ENCODE results near the gene PSMD5.
A peak's percentile ranks its signal among the peaks of the same experiment; 100 is the strongest.

The PSMD5 gene

GRCh38 chr9:120886490-120886967 is 43.8 kb upstream of the PSMD5 start:
- Histone ChIP-seq H3K4me3 (ENCODE audit: low read length, poor library complexity, severe bottlenecking) (no peak overlapping the region), H2AFZ (ENCODE audit: low read length) (no peak overlapping the region), H3F3A (ENCODE audit: low read depth) (no peaks in the 10 kb centered on the region), H3K9me3 (ENCODE audit: insufficient read depth, low read depth, low read length) (no peaks in the 10 kb centered on the region), H3K9me2 (replicated peaks; ENCODE audit: low read depth, low read length) (no peaks in the 10 kb centered on the region), H3K9ac (ENCODE audit: low read depth, low read length, poor library complexity, severe bottlenecking) (peak overlapping the region; percentile 48), H3K27me3 (ENCODE audit: insufficient read depth, low read length, poor library complexity, severe bottlenecking) (no peaks in the 10 kb centered on the region), H3K79me2 (ENCODE audit: insufficient read depth, low read length) (no peaks in the 10 kb centered on the region), H4K20me1 (ENCODE audit: insufficient read depth, low read length, poor library complexity, severe bottlenecking) (no peaks in the 10 kb centered on the region), H3K4me1 (ENCODE audit: insufficient read depth, low read length, poor library complexity, severe bottlenecking) (peaks cover 57% of the 10 kb centered on the region), H3K36me3 (ENCODE audit: insufficient read depth, low read length) (no peaks in the 10 kb centered on the region), H3K4me2 (ENCODE audit: low read depth, low read length, poor library complexity, severe bottlenecking) (peak overlapping the region; percentile 4)
- no peak for TF ChIP-seq EZH2phosphoT487 (IDR thresholded peaks at IDR 0.05; ENCODE audit: borderline replicate concordance)
- no peak for TF ChIP-seq CTCF (conservative IDR thresholded peaks at IDR 0.05; ENCODE audit: low read length)

- Histone ChIP-seq H3K9me2 (replicated peaks; ENCODE audit: low read depth, low read length) (no peaks in the 10 kb centered on the region), H3F3A (ENCODE audit: low read depth) (no peaks in the 10 kb centered on the region), H3K79me2 (ENCODE audit: insufficient read depth, low read length) (no peaks in the 10 kb centered on the region), H3K36me3 (ENCODE audit: insufficient read depth, low read length) (no peaks in the 10 kb centered on the region), H3K9me3 (ENCODE audit: insufficient read depth, low read depth, low read length) (no peaks in the 10 kb centered on the region), H2AFZ (ENCODE audit: low read length) (no peak overlapping the region), H3K4me2 (ENCODE audit: low read depth, low read length, poor library complexity, severe bottlenecking) (peak overlapping the region; percentile 4), H3K9ac (ENCODE audit: low read depth, low read length, poor library complexity, severe bottlenecking) (peak overlapping the region; percentile 48), H3K27me3 (ENCODE audit: insufficient read depth, low read length, poor library complexity, severe bottlenecking) (no peaks in the 10 kb centered on the region), H3K4me3 (ENCODE audit: low read length, poor library complexity, severe bottlenecking) (no peak overlapping the region), H4K20me1 (ENCODE audit: insufficient read depth, low read length, poor library complexity, severe bottlenecking) (no peaks in the 10 kb centered on the region), H3K4me1 (ENCODE audit: insufficient read depth, low read length, poor library complexity, severe bottlenecking) (peaks cover 54% of the 10 kb centered on the region)
- TF ChIP-seq EZH2phosphoT487 (IDR thresholded peaks at IDR 0.05; ENCODE audit: borderline replicate concordance) (no peak), CTCF (conservative IDR thresholded peaks at IDR 0.05; ENCODE audit: low read length) (no peak)
Measured at GRCh38 chr9:120885958-120886357, 43.2 kb upstream of the PSMD5 start.

- Histone ChIP-seq H3K27me3 (ENCODE audit: insufficient read depth, low read length, poor library complexity, severe bottlenecking) (no peaks in the 10 kb centered on the region), H3K9me2 (replicated peaks; ENCODE audit: low read depth, low read length) (no peaks in the 10 kb centered on the region), H3K4me1 (ENCODE audit: insufficient read depth, low read length, poor library complexity, severe bottlenecking) (peaks cover 49% of the 10 kb centered on the region), H2AFZ (ENCODE audit: low read length) (no peak overlapping the region), H3K9ac (ENCODE audit: low read depth, low read length, poor library complexity, severe bottlenecking) (peak overlapping the region; percentile 48), H3F3A (ENCODE audit: low read depth) (no peaks in the 10 kb centered on the region), H3K4me2 (ENCODE audit: low read depth, low read length, poor library complexity, severe bottlenecking) (no peak overlapping the region), H3K9me3 (ENCODE audit: insufficient read depth, low read depth, low read length) (no peaks in the 10 kb centered on the region), H4K20me1 (ENCODE audit: insufficient read depth, low read length, poor library complexity, severe bottlenecking) (no peaks in the 10 kb centered on the region), H3K4me3 (ENCODE audit: low read length, poor library complexity, severe bottlenecking) (no peak overlapping the region), H3K36me3 (ENCODE audit: insufficient read depth, low read length) (no peaks in the 10 kb centered on the region), H3K79me2 (ENCODE audit: insufficient read depth, low read length) (no peaks in the 10 kb centered on the region)
- TF ChIP-seq EZH2phosphoT487 (IDR thresholded peaks at IDR 0.05; ENCODE audit: borderline replicate concordance) (no peak), CTCF (conservative IDR thresholded peaks at IDR 0.05; ENCODE audit: low read length) (no peak)
Measured at GRCh38 chr9:120885457-120885856, 42.7 kb upstream of the PSMD5 start.
